Lower lobe of right lung (tissue), 2 donors: ENCODE data around the gene AP3S2. TPM values are rescaled to one million over a fixed set of nuclear protein-coding genes. Genes with fewer than 3 reads are reported as not detected.
"Not testable (repeated sequence)": the region's sequence is repeated elsewhere in the genome, so short reads cannot be mapped to it uniquely, and the experiment has no call there.

Experiments
- ATAC-seq, 2 donors: fragments of 200-7000 bp; cut with Tn5 transposase; one replicate each; pipeline ENCODE4 v1.9.1; 2020 to 2022; ENCODE audit warnings: mild to moderate bottlenecking in 2 of 2, moderate library complexity in 2 of 2
- DNase-seq: peaks from one replicate; pipeline ENCODE4 v3.0.0-alpha.2; 2020
- H3K27ac ChIP-seq: fragments of 200-600 bp; one replicate; pipeline ENCODE4 v1.8.0; 2022
- H3K27me3 ChIP-seq: fragments of 200-600 bp; one replicate; pipeline ENCODE4 v1.8.0; 2022; ENCODE audit warnings: low read depth
- H3K36me3 ChIP-seq: fragments of 200-600 bp; one replicate; pipeline ENCODE4 v1.8.0; 2022; ENCODE audit warnings: mild to moderate bottlenecking
- H3K4me1 ChIP-seq: fragments of 200-600 bp; one replicate; pipeline ENCODE4 v1.8.0; 2022
- H3K4me3 ChIP-seq: fragments of 200-600 bp; one replicate; pipeline ENCODE4 v1.8.0; 2022; ENCODE audit warnings: mild to moderate bottlenecking
- H3K9me3 ChIP-seq: fragments of 200-600 bp; one replicate; pipeline ENCODE4 v1.8.0; 2022
- intact Hi-C: fragments of 100-400 bp; cut with DNase I; formaldehyde crosslinking; loops from one replicate; pipeline ENCODE4 v1.11.0; 2022
- long read RNA-seq: library from polyadenylated mRNA; unstranded; transcript quantifications from one replicate; pipeline ENCODE4 v2.0.0, GENCODE V29; 2021
- total RNA-seq: library from RNA; stranded (reverse); fragmentation: NEBNext Ultra II Directional; extraction: Animal tissue kit (Norgen Biotek cat#: 25700); gene quantifications from one replicate; pipeline ENCODE4 v1.2.1, GENCODE V29; 2021
- TF ChIP-seq, protein P1 (sequence below): fragments of 200-600 bp; IDR thresholded peaks from one replicate; pipeline ENCODE4 v1.8.0; 2022; ENCODE audit warnings: antibody characterized with exemption, mild to moderate bottlenecking
- donor health status: DM: no; HTN: yes; CAD: no; lungs with severe emphysema.

Gene AP3S2
- total RNA-seq, result 36.9 TPM
- long read RNA-seq, full-length matches to known transcripts, result 62 of 71 reads
- long read RNA-seq, partial matches to known transcripts, result 0 of 71 reads
- long read RNA-seq, other reads (novel, unspliced or antisense), result 9 of 71 reads

DNA sequence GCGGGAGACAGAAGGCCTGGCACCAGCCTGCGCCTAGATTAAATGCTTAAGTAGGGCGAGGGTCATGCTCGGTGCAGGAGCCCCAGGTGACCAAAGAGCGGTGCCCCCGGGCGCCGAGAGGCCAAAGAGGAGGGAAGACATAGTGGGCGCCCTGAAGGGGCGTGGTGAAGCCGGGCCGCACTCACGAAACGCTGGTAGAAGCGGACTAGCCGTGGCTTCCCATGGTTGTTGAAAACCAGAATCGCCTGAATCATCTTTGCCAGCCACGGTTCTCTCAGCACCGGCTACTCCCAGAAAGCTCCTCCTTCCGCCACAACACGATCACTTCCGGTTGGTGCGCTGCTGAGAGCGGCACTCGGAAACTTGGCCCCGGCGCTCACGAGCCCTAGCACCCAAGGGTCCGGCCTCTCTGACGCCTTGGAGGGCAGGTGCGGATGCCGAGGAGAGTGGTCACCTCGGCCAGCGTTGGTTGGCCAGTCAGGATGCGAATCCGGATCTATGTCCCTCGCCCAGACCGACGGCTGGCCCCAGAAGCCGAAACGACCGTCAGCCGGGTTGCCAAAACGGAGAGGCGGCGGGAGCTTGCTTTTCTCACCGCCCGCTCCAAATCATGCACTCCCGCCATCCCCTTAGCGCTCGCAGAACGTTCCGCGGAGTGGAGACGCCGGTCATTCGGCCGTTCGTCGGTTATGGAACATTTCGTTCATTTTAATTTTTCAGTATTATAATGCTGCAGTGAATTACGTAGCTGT is at the start of gene AP3S2:
Gene AP3S2 (minus strand): TSS at position 299 of the 752 bp plus-strand sequence. CDS start 45 bp downstream, at position 254.
- DNase-seq, result peak; percentile 92
- peak; percentile 99 for ATAC-seq
- Histone ChIP-seq H3K27ac (peak within 1 kb of the TSS; percentile 95), H3K9me3 (no peaks in the 10 kb centered on the region), H3K4me3 (peak within 1 kb of the TSS; percentile 97), H3K27me3 (no peaks in the 10 kb centered on the region), H3K36me3 (peaks cover 4% of the 10 kb centered on the region), H3K4me1 (peaks cover 27% of the 10 kb centered on the region)
- intact Hi-C loops, result loop anchor here (10.0 kb wide), 1 partner anchor 191 kb away; no protein-coding TSS in a partner anchor
- TF ChIP-seq, protein P1, sequence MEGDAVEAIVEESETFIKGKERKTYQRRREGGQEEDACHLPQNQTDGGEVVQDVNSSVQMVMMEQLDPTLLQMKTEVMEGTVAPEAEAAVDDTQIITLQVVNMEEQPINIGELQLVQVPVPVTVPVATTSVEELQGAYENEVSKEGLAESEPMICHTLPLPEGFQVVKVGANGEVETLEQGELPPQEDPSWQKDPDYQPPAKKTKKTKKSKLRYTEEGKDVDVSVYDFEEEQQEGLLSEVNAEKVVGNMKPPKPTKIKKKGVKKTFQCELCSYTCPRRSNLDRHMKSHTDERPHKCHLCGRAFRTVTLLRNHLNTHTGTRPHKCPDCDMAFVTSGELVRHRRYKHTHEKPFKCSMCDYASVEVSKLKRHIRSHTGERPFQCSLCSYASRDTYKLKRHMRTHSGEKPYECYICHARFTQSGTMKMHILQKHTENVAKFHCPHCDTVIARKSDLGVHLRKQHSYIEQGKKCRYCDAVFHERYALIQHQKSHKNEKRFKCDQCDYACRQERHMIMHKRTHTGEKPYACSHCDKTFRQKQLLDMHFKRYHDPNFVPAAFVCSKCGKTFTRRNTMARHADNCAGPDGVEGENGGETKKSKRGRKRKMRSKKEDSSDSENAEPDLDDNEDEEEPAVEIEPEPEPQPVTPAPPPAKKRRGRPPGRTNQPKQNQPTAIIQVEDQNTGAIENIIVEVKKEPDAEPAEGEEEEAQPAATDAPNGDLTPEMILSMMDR, result no peak

DNA sequence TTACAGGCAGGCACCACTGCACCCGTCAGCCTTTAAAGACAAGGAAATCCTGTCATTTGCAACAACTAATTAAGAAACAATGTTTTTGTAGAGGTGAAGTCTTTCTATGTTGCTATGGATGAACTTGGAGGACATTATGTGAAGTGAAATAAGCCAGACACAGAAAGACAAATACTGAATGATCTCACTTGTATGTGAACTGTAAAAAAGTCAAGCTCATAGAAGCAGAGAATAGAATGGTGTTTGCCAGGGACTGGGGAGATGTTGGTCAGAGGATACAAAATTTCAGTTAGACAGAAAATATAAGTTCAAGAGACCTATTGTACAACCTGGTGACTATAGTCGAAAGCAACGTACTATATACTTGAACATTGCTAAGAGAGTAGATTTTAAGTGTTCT is 46.1 kb upstream of the AP3S2 start:
- Histone ChIP-seq H3K4me3 (no peak overlapping the region), H3K4me1 (no peaks in the 10 kb centered on the region), H3K9me3 (no peaks in the 10 kb centered on the region), H3K27ac (no peak overlapping the region), H3K36me3 (no peaks in the 10 kb centered on the region), H3K27me3 (no peaks in the 10 kb centered on the region)
- TF ChIP-seq, protein P1, result no peak
- no peak for DNase-seq
- no peak for ATAC-seq
- intact Hi-C loops, result no loop called here

DNA sequence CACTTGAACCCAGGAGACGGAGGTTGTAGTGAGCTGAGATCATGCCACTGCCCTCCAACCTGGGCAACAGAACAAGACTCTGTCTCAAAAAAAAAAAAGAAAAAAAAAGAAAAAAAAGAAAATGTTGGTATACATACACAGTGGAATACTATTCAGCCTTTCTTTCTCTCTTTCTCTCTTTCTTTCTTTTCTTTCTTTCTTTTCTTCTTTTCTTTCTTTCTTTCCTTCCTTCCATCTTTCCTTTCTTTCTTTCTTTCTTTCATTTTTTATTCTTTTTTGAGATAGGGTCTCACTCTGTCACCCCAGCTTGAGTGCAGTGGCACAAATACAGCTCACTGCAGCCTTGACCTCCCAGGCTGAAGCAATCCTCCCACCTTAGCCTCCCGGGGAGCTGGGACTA is 45.6 kb upstream of the AP3S2 start:
- H3K9me3 ChIP-seq, H3K4me3 ChIP-seq, intact Hi-C loops, ATAC-seq, H3K4me1 ChIP-seq, H3K36me3 ChIP-seq, H3K27me3 ChIP-seq, DNase-seq, H3K27ac ChIP-seq: not testable (repeated sequence)

DNA sequence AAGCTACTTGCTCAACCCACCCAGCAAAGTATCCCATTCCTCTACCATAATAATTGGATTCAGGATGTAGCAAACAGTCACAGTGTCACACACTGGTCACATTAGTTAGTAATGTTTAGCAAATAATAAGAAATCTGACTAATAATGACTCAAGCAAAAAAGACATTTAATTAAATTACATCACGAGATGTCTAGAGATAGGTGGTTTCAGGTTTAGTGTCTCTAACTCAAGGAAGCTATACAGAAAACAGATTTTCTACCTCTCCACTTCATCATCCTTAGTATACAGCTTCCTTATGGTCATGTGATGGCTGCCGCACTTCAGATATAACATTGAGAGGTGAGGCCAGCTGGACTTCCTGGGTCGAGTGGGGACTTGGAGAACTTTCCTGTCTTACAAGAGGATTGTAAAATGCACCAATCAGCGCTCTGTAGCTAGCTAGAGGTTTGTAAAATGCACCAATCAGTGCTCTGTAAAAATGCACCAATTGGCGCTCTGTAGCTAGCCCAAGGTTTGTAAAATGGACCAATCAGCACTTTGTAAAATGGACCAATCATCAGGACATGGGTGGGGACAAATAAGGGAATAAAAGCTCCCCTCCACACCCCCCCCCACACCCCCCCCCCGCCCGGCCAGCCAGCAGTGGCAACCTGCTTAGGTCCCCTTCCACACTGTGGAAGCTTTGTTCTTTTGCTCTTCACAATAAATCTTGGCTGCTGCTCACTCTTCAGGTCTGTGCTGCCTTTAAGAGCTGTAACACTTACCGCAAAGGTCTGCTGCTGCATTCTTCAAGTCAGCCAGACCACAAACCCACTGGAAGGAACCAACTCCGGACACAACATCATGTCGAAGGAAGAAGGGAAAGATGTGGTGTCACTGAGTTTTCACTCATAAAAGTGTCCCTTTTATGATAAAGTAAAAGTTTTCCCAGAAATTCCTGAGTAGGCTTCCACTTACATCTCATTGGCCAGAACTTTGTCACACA is 43.9 kb upstream of the AP3S2 start:
- Histone ChIP-seq H3K27ac (no peak overlapping the region), H3K9me3 (no peaks in the 10 kb centered on the region), H3K4me3 (no peak overlapping the region), H3K4me1 (no peaks in the 10 kb centered on the region), H3K27me3 (no peaks in the 10 kb centered on the region), H3K36me3 (no peaks in the 10 kb centered on the region)
- DNase-seq, result no peak
- TF ChIP-seq, protein P1, result no peak
- no peak for ATAC-seq
- intact Hi-C loops, result no loop called here

DNA sequence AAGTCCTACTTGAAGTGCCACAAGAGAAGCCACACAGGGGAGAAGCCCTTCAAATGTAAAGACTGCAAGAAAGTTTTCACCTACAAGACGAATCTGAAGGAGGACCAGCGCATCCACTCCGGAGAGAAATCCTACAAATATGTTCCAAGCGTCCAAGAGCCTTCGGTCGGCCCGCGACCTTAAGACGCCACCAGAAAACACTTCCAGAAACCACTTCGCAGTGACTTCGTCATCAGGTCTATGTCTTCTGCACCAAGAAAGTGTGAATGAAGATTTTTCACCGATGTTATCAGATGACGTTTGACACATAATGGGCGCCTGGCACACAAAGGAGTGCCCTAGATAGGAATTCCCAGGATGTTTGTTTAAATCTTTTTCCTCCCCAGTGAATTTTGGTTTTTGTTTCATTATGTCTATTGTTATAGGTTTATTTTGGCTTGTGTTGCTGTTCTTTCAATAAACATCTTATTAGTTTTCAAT is 43.0 kb upstream of the AP3S2 start:
- TF ChIP-seq, protein P1, result no peak
- H3K9me3 ChIP-seq, result no peaks in the 10 kb centered on the region
- H3K4me3 ChIP-seq, result no peak overlapping the region
- DNase-seq, result no peak
- H3K27ac ChIP-seq, result no peak overlapping the region
- H3K36me3 ChIP-seq, result no peaks in the 10 kb centered on the region
- intact Hi-C loops, result no loop called here
- H3K27me3 ChIP-seq, result no peaks in the 10 kb centered on the region
- no peak for ATAC-seq
- H3K4me1 ChIP-seq, result no peaks in the 10 kb centered on the region
